ENCODE measurements around the gene NMNAT2. TPM values are rescaled to one million over a fixed set of nuclear protein-coding genes. Genes with fewer than 3 reads are reported as not detected.

NMNAT2 gene
- polyA plus RNA-seq, 1 donor from 2014 or later, result 43.8 TPM

DNA sequence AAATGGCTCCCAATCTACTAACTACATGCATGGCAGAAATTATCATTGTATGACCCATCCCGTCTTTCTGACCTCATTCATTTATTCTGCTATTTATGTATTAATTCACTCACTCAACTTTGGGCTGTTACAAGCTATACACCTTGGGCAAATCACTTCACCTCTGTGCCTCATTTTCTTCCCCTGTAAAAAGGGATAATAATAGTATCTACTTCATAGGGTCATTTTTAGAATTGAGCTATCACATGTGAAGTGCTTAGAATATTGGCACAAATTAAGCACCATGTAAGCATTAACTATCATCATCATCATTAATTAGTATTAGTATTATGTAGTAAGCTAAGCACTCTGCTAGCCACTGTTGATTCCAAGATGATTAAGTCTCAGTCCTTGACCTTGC, 52.1 kb downstream of the NMNAT2 start:
- Histone ChIP-seq H3K9ac (ENCODE audit: low read length) (no peak overlapping the region), H4K20me1 (ENCODE audit: insufficient read depth) (no peaks in the 10 kb centered on the region), H3F3A (ENCODE audit: insufficient read depth, low read length, poor library complexity, severe bottlenecking) (peaks cover 6% of the 10 kb centered on the region), H3K9me3 (ENCODE audit: low read length) (no peaks in the 10 kb centered on the region), H2AFZ (ENCODE audit: low read depth, low read length) (no peak overlapping the region), H3K27ac (ENCODE audit: low read length) (no peak overlapping the region), H3K79me2 (replicated peaks; ENCODE audit: insufficient read depth, low read length) (no peaks in the 10 kb centered on the region), H3K9me2 (ENCODE audit: insufficient read depth, low read length) (no peaks in the 10 kb centered on the region), H3K27me3 (ENCODE audit: insufficient read depth, low read depth, low read length) (no peaks in the 10 kb centered on the region), H3K4me2 (ENCODE audit: low read length) (no peak overlapping the region), H3K4me3 (ENCODE audit: low read length) (no peak overlapping the region), H3K36me3 (ENCODE audit: insufficient read depth, low read length) (no peaks in the 10 kb centered on the region)
- no peak for TF ChIP-seq RAD21 (conservative IDR thresholded peaks at IDR 0.05)
- TF ChIP-seq, protein P1, sequence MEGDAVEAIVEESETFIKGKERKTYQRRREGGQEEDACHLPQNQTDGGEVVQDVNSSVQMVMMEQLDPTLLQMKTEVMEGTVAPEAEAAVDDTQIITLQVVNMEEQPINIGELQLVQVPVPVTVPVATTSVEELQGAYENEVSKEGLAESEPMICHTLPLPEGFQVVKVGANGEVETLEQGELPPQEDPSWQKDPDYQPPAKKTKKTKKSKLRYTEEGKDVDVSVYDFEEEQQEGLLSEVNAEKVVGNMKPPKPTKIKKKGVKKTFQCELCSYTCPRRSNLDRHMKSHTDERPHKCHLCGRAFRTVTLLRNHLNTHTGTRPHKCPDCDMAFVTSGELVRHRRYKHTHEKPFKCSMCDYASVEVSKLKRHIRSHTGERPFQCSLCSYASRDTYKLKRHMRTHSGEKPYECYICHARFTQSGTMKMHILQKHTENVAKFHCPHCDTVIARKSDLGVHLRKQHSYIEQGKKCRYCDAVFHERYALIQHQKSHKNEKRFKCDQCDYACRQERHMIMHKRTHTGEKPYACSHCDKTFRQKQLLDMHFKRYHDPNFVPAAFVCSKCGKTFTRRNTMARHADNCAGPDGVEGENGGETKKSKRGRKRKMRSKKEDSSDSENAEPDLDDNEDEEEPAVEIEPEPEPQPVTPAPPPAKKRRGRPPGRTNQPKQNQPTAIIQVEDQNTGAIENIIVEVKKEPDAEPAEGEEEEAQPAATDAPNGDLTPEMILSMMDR (IDR thresholded peaks at IDR 0.05; ENCODE audit: poor library complexity, severe bottlenecking), result no peak
- no peak for TF ChIP-seq EP300 (conservative IDR thresholded peaks at IDR 0.05; ENCODE audit: poor library complexity, severe bottlenecking)
- TF ChIP-seq SMC3 (conservative IDR thresholded peaks at IDR 0.05; ENCODE audit: poor library complexity), result no peak
- TF ChIP-seq MXI1 (conservative IDR thresholded peaks at IDR 0.05; ENCODE audit: poor library complexity, severe bottlenecking), result no peak
- no peak for TF ChIP-seq POLR2AphosphoS5 (IDR thresholded peaks at IDR 0.05)
- TF ChIP-seq, protein P2, sequence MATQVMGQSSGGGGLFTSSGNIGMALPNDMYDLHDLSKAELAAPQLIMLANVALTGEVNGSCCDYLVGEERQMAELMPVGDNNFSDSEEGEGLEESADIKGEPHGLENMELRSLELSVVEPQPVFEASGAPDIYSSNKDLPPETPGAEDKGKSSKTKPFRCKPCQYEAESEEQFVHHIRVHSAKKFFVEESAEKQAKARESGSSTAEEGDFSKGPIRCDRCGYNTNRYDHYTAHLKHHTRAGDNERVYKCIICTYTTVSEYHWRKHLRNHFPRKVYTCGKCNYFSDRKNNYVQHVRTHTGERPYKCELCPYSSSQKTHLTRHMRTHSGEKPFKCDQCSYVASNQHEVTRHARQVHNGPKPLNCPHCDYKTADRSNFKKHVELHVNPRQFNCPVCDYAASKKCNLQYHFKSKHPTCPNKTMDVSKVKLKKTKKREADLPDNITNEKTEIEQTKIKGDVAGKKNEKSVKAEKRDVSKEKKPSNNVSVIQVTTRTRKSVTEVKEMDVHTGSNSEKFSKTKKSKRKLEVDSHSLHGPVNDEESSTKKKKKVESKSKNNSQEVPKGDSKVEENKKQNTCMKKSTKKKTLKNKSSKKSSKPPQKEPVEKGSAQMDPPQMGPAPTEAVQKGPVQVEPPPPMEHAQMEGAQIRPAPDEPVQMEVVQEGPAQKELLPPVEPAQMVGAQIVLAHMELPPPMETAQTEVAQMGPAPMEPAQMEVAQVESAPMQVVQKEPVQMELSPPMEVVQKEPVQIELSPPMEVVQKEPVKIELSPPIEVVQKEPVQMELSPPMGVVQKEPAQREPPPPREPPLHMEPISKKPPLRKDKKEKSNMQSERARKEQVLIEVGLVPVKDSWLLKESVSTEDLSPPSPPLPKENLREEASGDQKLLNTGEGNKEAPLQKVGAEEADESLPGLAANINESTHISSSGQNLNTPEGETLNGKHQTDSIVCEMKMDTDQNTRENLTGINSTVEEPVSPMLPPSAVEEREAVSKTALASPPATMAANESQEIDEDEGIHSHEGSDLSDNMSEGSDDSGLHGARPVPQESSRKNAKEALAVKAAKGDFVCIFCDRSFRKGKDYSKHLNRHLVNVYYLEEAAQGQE (IDR thresholded peaks at IDR 0.05; ENCODE audit: borderline replicate concordance), result no peak
- TF ChIP-seq EZH2 (IDR thresholded peaks at IDR 0.05; ENCODE audit: borderline replicate concordance, insufficient read depth, low read length, poor library complexity, severe bottlenecking), result no peak
- TF ChIP-seq TAF1 (IDR thresholded peaks at IDR 0.05; ENCODE audit: low read depth), result no peak

DNA sequence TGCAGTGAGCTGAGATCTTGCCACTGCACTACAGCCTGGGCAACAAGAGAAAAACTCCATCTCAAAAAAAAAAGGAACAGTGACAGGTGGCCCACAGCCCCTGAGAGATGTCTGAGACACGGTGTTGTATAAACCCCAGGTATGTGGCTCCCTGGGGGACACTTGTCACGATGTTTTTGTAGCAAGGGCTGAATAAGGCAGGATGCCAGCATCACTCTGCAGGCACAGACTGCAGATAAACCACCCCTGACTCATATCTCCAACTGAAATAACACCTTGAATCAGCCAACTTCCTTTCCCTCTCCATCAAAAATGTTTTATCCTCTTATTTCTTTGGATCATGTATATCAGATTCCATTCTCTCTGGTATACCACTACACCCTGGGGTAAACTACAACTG, 52.5 kb downstream of the NMNAT2 start:
- Histone ChIP-seq H3K36me3 (ENCODE audit: insufficient read depth, low read length) (no peaks in the 10 kb centered on the region), H3K4me2 (ENCODE audit: low read length) (no peak overlapping the region), H3F3A (ENCODE audit: insufficient read depth, low read length, poor library complexity, severe bottlenecking) (peaks cover 6% of the 10 kb centered on the region), H3K9ac (ENCODE audit: low read length) (no peak overlapping the region), H4K20me1 (ENCODE audit: insufficient read depth) (no peaks in the 10 kb centered on the region), H3K27ac (ENCODE audit: low read length) (no peak overlapping the region), H3K4me3 (ENCODE audit: low read length) (no peak overlapping the region), H3K9me3 (ENCODE audit: low read length) (no peaks in the 10 kb centered on the region), H3K9me2 (ENCODE audit: insufficient read depth, low read length) (no peaks in the 10 kb centered on the region), H3K27me3 (ENCODE audit: insufficient read depth, low read depth, low read length) (no peaks in the 10 kb centered on the region), H3K79me2 (replicated peaks; ENCODE audit: insufficient read depth, low read length) (no peaks in the 10 kb centered on the region), H2AFZ (ENCODE audit: low read depth, low read length) (no peak overlapping the region)
- TF ChIP-seq, protein P1 (IDR thresholded peaks at IDR 0.05; ENCODE audit: poor library complexity, severe bottlenecking), result no peak
- TF ChIP-seq TAF1 (IDR thresholded peaks at IDR 0.05; ENCODE audit: low read depth), result no peak
- no peak for TF ChIP-seq POLR2AphosphoS5 (IDR thresholded peaks at IDR 0.05)
